Endothelial cell (in vitro differentiated cells): ENCODE results near the gene MISP. TPM values are rescaled to one million over a fixed set of nuclear protein-coding genes. Genes with fewer than 3 reads are reported as not detected.

Experiments used
- DNase-seq: peaks from one replicate; pipeline ENCODE4 v3.0.0; 2021; ENCODE audit warnings: low spot score
- H3K27ac Mint-ChIP-seq: one replicate; pipeline ENCODE4 v1.8.0; 2021; ENCODE audit warnings: mixed read lengths, inconsistent platforms; ENCODE audit not compliant: unreplicated experiment
- H3K27me3 Mint-ChIP-seq: one replicate; pipeline ENCODE4 v1.8.0; 2021; ENCODE audit warnings: mild to moderate bottlenecking, moderate library complexity, mixed read lengths, inconsistent platforms; ENCODE audit not compliant: unreplicated experiment
- H3K36me3 Mint-ChIP-seq: one replicate; pipeline ENCODE4 v1.8.0; 2021; ENCODE audit warnings: mild to moderate bottlenecking, low read depth, mixed read lengths, inconsistent platforms; ENCODE audit not compliant: unreplicated experiment
- H3K4me1 Mint-ChIP-seq: one replicate; pipeline ENCODE4 v1.8.0; 2021; ENCODE audit warnings: mild to moderate bottlenecking, mixed read lengths, inconsistent platforms; ENCODE audit not compliant: unreplicated experiment
- H3K4me3 Mint-ChIP-seq: one replicate; pipeline ENCODE4 v1.8.0; 2021; ENCODE audit warnings: mild to moderate bottlenecking, mixed read lengths, inconsistent platforms; ENCODE audit not compliant: unreplicated experiment
- H3K9me3 Mint-ChIP-seq: one replicate; pipeline ENCODE4 v1.8.0; 2021; ENCODE audit warnings: mixed read lengths, inconsistent platforms; ENCODE audit not compliant: unreplicated experiment
- CTCF ChIP-seq: fragments of 200-600 bp; sonication (generic); IDR thresholded peaks from one replicate; pipeline ENCODE4 v1.5.0; 2021; ENCODE audit warnings: antibody characterized with exemption; ENCODE audit not compliant: unreplicated experiment
- total RNA-seq: library from RNA; stranded (reverse); fragmentation: NEBNext Ultra II Directional; extraction: Animal tissue kit (Norgen Biotek cat#: 25700); gene quantifications from one replicate; pipeline ENCODE4 v1.2.1, GENCODE V29; 2021; ENCODE audit not compliant: unreplicated experiment

MISP gene
- total RNA-seq, 1 donor from 2014 or later = not detected

GRCh38 chr19:795073-795611, 44.2 kb downstream of the MISP start:
- peak; percentile 9 for DNase-seq
- Mint-ChIP-seq H3K4me1 (peaks cover 26% of the 10 kb centered on the region), H3K27ac (no peak overlapping the region), H3K9me3 (no peaks in the 10 kb centered on the region), H3K27me3 (peaks cover 14% of the 10 kb centered on the region), H3K36me3 (peaks cover 15% of the 10 kb centered on the region), H3K4me3 (no peak overlapping the region)
- TF ChIP-seq CTCF = no peak

- no peak overlapping the region for H3K4me3 Mint-ChIP-seq
- H3K36me3 Mint-ChIP-seq = peaks cover 21% of the 10 kb centered on the region
- no peak for TF ChIP-seq CTCF
- H3K4me1 Mint-ChIP-seq = peaks cover 28% of the 10 kb centered on the region
- H3K27me3 Mint-ChIP-seq = peaks cover 16% of the 10 kb centered on the region
- no peaks in the 10 kb centered on the region for H3K9me3 Mint-ChIP-seq
- H3K27ac Mint-ChIP-seq = no peak overlapping the region
- DNase-seq = no peak
Observed at GRCh38 chr19:795691-796581, 45.0 kb downstream of the MISP start.

- Mint-ChIP-seq H3K9me3 (no peaks in the 10 kb centered on the region), H3K27ac (peak within 1 kb of the TSS; percentile 98), H3K27me3 (peaks cover 15% of the 10 kb centered on the region), H3K4me1 (peaks cover 26% of the 10 kb centered on the region), H3K4me3 (peak within 1 kb of the TSS; percentile 97), H3K36me3 (peaks cover 21% of the 10 kb centered on the region)
- TF ChIP-seq CTCF = peak; percentile 39
- peak; percentile 99 for DNase-seq
Observed at GRCh38 chr19:796692-797527, 46.0 kb downstream of the MISP start, which contains the start of gene PTBP1. PTBP1 (plus strand) TSS chr19:797452; CDS start chr19:797498, 46 bp downstream.

GRCh38 chr19:797528-798414, 46.9 kb downstream of the MISP start:
- H3K36me3 Mint-ChIP-seq = peaks cover 26% of the 10 kb centered on the region
- no peaks in the 10 kb centered on the region for H3K9me3 Mint-ChIP-seq
- peaks cover 21% of the 10 kb centered on the region for H3K27me3 Mint-ChIP-seq
- peak overlapping the region; percentile 98 for H3K27ac Mint-ChIP-seq
- TF ChIP-seq CTCF = no peak
- H3K4me3 Mint-ChIP-seq = peak overlapping the region; percentile 97
- DNase-seq = peak; percentile 88
- peaks cover 31% of the 10 kb centered on the region for H3K4me1 Mint-ChIP-seq
